GM12878 (cell line): Measurements from ENCODE around the gene RNF150. TPM values are rescaled to one million over a fixed set of nuclear protein-coding genes. Genes with fewer than 3 reads are reported as not detected.

Experiments
- ATAC-seq: fragments of 200-7000 bp; cut with Tn5 transposase; 3 replicates; pipeline ENCODE4 v1.9.1; 2020; ENCODE audit warnings: mild to moderate bottlenecking, moderate library complexity
- BruUV-seq: library from RNA; stranded (reverse); fragments of 400-500 nt; replicated peaks from 2 replicates; lab custom pipeline; 2021; lab: Mats Ljungman, UMichigan
- CTCF ChIA-PET: fragments of 300-600 bp; sonication (Branson Sonifier 250); formaldehyde crosslinking; extraction: SDS; loops from one replicate; lab custom pipeline; 2021; ENCODE audit warnings: inconsistent platforms; lab: Yijun Ruan, JAX
- POLR2A ChIA-PET: fragments of 350-600 bp; formaldehyde crosslinking; extraction: SDS; loops from one replicate; lab custom pipeline; 2021; ENCODE audit warnings: inconsistent platforms; lab: Charles Lee
- RAD21 ChIA-PET: fragments of 300-600 bp; sonication (Branson Sonifier 250); formaldehyde crosslinking; loops from one replicate; lab custom pipeline; 2023; ENCODE audit warnings: antibody characterized with exemption; ENCODE audit not compliant: unreplicated experiment; lab: Charles Lee
- SMC1A ChIA-PET: fragments of 300-600 bp; sonication (Branson Sonifier 250); formaldehyde crosslinking; loops from one replicate; lab custom pipeline; 2023; ENCODE audit not compliant: unreplicated experiment, uncharacterized antibody; lab: Charles Lee
- DNase-seq: peaks from one replicate; pipeline ENCODE4 v3.0.0-alpha.2; 2011; ENCODE audit warnings: low read depth, low spot score
- FAIRE-seq: peaks from 3 replicates; lab custom pipeline; 2011; peaks lifted over from hg19 to GRCh38; lab: Jason Lieb, UNC
- H2AFZ ChIP-seq: 2 replicates; pipeline ENCODE4 v1.6.0; 2011; ENCODE audit warnings: low read depth, low read length, control low read depth; ENCODE audit not compliant: control insufficient read depth
- H3K27ac ChIP-seq: 2 replicates; pipeline ENCODE4 v1.5.1; 2011; ENCODE audit warnings: control low read depth; ENCODE audit not compliant: control insufficient read depth, insufficient read depth
- H3K27me3 ChIP-seq, 2 experiments: replicated peaks in 1 of 2; 2 replicates each; pipeline versions ENCODE4 v1.6.0 to v1.6.1; 2011; ENCODE audit warnings: low read length in 1 of 2; ENCODE audit not compliant: control insufficient read depth in 2 of 2, insufficient read depth in 2 of 2
- H3K36me3 ChIP-seq, 2 experiments: 2 replicates each; pipeline ENCODE4 v1.5.1; 2011; ENCODE audit warnings: low read length in 1 of 2; ENCODE audit not compliant: control insufficient read depth in 2 of 2, insufficient read depth in 2 of 2
- H3K4me1 ChIP-seq: 2 replicates; pipeline ENCODE4 v1.6.1; 2011; ENCODE audit warnings: mild to moderate bottlenecking, low read length, moderate library complexity, mixed read lengths; ENCODE audit not compliant: control insufficient read depth, insufficient read depth
- H3K4me2 ChIP-seq: 2 replicates; pipeline ENCODE4 v1.6.0; 2011; ENCODE audit warnings: control low read depth; ENCODE audit not compliant: control insufficient read depth, insufficient read depth
- H3K4me3 ChIP-seq: fragments of 200-600 bp; sonication (generic); 2 replicates; pipeline ENCODE4 v1.5.1; 2016
- H3K79me2 ChIP-seq: 2 replicates; pipeline ENCODE4 v1.6.0; 2011; ENCODE audit warnings: low read length; ENCODE audit not compliant: control insufficient read depth, insufficient read depth
- H3K9ac ChIP-seq: 2 replicates; pipeline ENCODE4 v1.8.0; 2011; ENCODE audit warnings: low read length, control low read depth, mixed read lengths; ENCODE audit not compliant: control insufficient read depth, insufficient read depth
- H3K9me3 ChIP-seq: replicated peaks from 3 replicates; pipeline ENCODE4 v1.5.1; 2011; ENCODE audit warnings: mild to moderate bottlenecking, low read length; ENCODE audit not compliant: control insufficient read depth, insufficient read depth
- H4K20me1 ChIP-seq: 2 replicates; pipeline ENCODE4 v1.6.0; 2011; ENCODE audit not compliant: control insufficient read depth, insufficient read depth
- E2F4 ChIP-seq: IDR thresholded peaks from 2 replicates; pipeline ENCODE4 v1.6.1; 2012; ENCODE audit warnings: low read depth, low read length, improper control_type of control experiment
- KLF5 ChIP-seq: fragments of 450-650 bp; IDR thresholded peaks from 2 replicates; pipeline ENCODE4 v1.6.1; 2014; ENCODE audit warnings: mild to moderate bottlenecking; ENCODE audit not compliant: partially characterized antibody
- MTA2 ChIP-seq: fragments of 450-650 bp; IDR thresholded peaks from 2 replicates; pipeline ENCODE4 v1.6.1; 2016; ENCODE audit warnings: low read depth, mild to moderate bottlenecking, moderate library complexity
- RELB ChIP-seq: fragments of 450-650 bp; IDR thresholded peaks from 2 replicates; pipeline ENCODE4 v1.6.1; 2017; ENCODE audit warnings: low read depth, mild to moderate bottlenecking, moderate library complexity
- RFX5 ChIP-seq: IDR thresholded peaks from 2 replicates; pipeline ENCODE4 v1.6.1; 2011; ENCODE audit warnings: low read depth, low read length, improper control_type of control experiment
- SREBF2 ChIP-seq: IDR thresholded peaks from 2 replicates; pipeline ENCODE4 v1.6.1; 2012; ENCODE audit warnings: mild to moderate bottlenecking, low read length
- STAT1 ChIP-seq: fragments of 450-650 bp; conservative IDR thresholded peaks from 2 replicates; pipeline ENCODE4 v1.6.1; 2014; ENCODE audit warnings: antibody characterized with exemption, mild to moderate bottlenecking
- STAT3 ChIP-seq: IDR thresholded peaks from 2 replicates; pipeline ENCODE4 v1.6.1; 2011; ENCODE audit warnings: low read depth, low read length, improper control_type of control experiment
- TCF3 ChIP-seq: IDR thresholded peaks from 2 replicates; pipeline ENCODE4 v1.6.1; 2012; ENCODE audit warnings: low read depth, mild to moderate bottlenecking, low read length, borderline replicate concordance; ENCODE audit not compliant: insufficient read depth
- YBX1 ChIP-seq: fragments of 450-650 bp; IDR thresholded peaks from 2 replicates; pipeline ENCODE4 v1.6.1; 2016; ENCODE audit warnings: antibody characterized with exemption
- WGBS: methylation state at CpG from one replicate; pipeline ENCODE4 v1.1.6; 2016; ENCODE audit warnings: low lambda C conversion rate; ENCODE audit not compliant: insufficient replicate concordance, insufficient coverage; ENCODE audit errors: missing lambda C conversion rate; 5-methylcytosine and 5-hydroxymethylcytosine counted together
- in situ Hi-C: fragments of 300-500 bp; cut with MboI; formaldehyde crosslinking; loops from 9 replicates; pipeline ENCODE4 v1.14.3; 2018; ENCODE audit warnings: mixed read lengths
- intact Hi-C: fragments of 100-400 bp; cut with micrococcal nuclease; formaldehyde crosslinking; loops from one replicate; pipeline ENCODE4 v1.14.2; 2022; ENCODE audit not compliant: unreplicated experiment
- polyA plus RNA-seq, 11 experiments: library from polyadenylated mRNA; depleted of rRNA in 4 of 11; unstranded in 6 of 11; stranded (reverse) in 5 of 11; fragments of >200 nt; fragmentation: Nextera tagmentation in 4 of 11; fragmentation: Illumina TruSeq in 1 of 11; extraction: Ambion mirVana in 4 of 11; extraction: Trizol in 1 of 11; gene quantifications; 1 replicate in 1 of 11; 2 replicates in 10 of 11; pipeline versions ENCODE4 v1.2.1 to v1.2.3, GENCODE V29; 2011 to 2016; ENCODE audit warnings: inconsistent platforms in 2 of 11, missing spikeins in 2 of 11, low read depth in 1 of 11
- total RNA-seq, 4 experiments: library from RNA; depleted of rRNA in 3 of 4; stranded (reverse); fragments of >200 nt in 3 of 4; fragmentation: Illumina TruSeq in 1 of 4; extraction: Trizol in 1 of 4; gene quantifications; 2 replicates each; pipeline versions ENCODE4 v1.2.1 to v1.2.3, GENCODE V29; 2013 to 2021
- TF ChIP-seq, protein P1 (sequence below): IDR thresholded peaks from 2 replicates; pipeline ENCODE4 v1.6.1; 2011; ENCODE audit warnings: borderline replicate concordance, low read depth, mild to moderate bottlenecking, moderate library complexity, mixed read lengths, low read length; ENCODE audit not compliant: insufficient read depth; ENCODE audit errors: extremely low read length
- TF ChIP-seq, protein P2 (sequence below): IDR thresholded peaks from 2 replicates; pipeline ENCODE4 v1.6.1; 2012; ENCODE audit warnings: mild to moderate bottlenecking, low read depth, low read length

The RNF150 gene
- total and polyA plus RNA-seq, 10 of the 15 experiments (the other 5 are each of a cell fraction or from before 2014, with no cell fraction given): 0.01 to 2.3 (median 0.04) TPM; not detected in 6

DNA sequence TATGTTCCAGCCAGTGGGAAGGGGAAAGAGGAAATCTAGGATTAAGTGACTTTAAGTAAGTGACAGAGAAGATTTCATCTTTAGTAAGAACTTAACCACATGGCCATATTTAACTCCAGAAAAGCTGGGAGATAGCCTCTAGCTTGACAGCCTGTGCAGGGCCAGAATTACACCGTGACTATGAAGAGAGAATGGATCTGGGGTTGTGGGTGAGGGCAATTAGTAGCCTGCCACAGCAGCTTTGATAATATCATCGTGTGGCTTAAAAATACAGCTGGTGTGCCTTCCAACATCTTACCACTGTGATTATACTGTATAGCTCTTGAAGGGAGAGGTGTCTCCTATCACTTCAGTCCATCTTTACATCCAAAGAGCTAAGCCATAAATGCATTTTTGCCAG is 319.5 kb downstream of the RNF150 start (continued):
- TF ChIP-seq, protein P1, sequence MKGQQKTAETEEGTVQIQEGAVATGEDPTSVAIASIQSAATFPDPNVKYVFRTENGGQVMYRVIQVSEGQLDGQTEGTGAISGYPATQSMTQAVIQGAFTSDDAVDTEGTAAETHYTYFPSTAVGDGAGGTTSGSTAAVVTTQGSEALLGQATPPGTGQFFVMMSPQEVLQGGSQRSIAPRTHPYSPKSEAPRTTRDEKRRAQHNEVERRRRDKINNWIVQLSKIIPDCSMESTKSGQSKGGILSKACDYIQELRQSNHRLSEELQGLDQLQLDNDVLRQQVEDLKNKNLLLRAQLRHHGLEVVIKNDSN: no peak
- TF ChIP-seq, protein P2, sequence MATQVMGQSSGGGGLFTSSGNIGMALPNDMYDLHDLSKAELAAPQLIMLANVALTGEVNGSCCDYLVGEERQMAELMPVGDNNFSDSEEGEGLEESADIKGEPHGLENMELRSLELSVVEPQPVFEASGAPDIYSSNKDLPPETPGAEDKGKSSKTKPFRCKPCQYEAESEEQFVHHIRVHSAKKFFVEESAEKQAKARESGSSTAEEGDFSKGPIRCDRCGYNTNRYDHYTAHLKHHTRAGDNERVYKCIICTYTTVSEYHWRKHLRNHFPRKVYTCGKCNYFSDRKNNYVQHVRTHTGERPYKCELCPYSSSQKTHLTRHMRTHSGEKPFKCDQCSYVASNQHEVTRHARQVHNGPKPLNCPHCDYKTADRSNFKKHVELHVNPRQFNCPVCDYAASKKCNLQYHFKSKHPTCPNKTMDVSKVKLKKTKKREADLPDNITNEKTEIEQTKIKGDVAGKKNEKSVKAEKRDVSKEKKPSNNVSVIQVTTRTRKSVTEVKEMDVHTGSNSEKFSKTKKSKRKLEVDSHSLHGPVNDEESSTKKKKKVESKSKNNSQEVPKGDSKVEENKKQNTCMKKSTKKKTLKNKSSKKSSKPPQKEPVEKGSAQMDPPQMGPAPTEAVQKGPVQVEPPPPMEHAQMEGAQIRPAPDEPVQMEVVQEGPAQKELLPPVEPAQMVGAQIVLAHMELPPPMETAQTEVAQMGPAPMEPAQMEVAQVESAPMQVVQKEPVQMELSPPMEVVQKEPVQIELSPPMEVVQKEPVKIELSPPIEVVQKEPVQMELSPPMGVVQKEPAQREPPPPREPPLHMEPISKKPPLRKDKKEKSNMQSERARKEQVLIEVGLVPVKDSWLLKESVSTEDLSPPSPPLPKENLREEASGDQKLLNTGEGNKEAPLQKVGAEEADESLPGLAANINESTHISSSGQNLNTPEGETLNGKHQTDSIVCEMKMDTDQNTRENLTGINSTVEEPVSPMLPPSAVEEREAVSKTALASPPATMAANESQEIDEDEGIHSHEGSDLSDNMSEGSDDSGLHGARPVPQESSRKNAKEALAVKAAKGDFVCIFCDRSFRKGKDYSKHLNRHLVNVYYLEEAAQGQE: no peak
- TF ChIP-seq SREBF2: no peak

DNA sequence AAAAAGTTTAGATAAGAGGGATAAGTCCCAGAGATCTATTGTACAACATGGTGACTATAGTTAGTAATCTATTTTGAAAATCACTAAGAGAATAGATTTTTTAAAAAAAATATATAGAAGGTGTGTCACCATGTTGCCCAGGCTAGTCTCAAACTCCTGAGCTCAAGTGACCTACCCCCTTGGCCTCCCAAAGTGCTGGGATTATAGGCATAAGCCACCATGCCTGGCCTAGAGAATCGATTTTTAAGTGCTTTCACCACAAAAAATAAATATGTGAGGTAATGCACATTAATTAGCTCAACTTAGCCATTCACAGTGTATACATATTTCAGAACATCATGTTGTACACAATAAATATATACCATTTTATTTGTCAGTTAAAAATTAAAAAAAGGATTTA is 320.4 kb downstream of the RNF150 start:
- H3K36me3 ChIP-seq: no peaks in the 10 kb centered on the region
- in situ Hi-C loops: no loop called here
- RAD21 ChIA-PET: no interaction called here

More for the DNA sequence above, 320.4 kb downstream of the RNF150 start:
- Histone ChIP-seq H3K4me2 (no peak overlapping the region), H3K27me3 (no peaks in the 10 kb centered on the region), H4K20me1 (no peaks in the 10 kb centered on the region), H3K79me2 (no peaks in the 10 kb centered on the region), H2AFZ (no peak overlapping the region), H3K4me3 (no peak overlapping the region), H3K27ac (no peak overlapping the region), H3K9ac (no peak overlapping the region), H3K9me3 (no peaks in the 10 kb centered on the region), H3K4me1 (peaks cover 14% of the 10 kb centered on the region)
- DNase-seq: no peak
- SMC1A ChIA-PET: interaction anchor here (0.7 to 1.6 kb wide), 2 partner anchors 11 to 22 kb away, joined by 3 to 5 read pairs; no protein-coding TSS in a partner anchor
- FAIRE-seq: no peak
- CTCF ChIA-PET: interaction anchor here (0.6 kb wide), 1 partner anchor 317 kb away, joined by 3 read pairs; no protein-coding TSS in a partner anchor
- POLR2A ChIA-PET: no interaction called here
- intact Hi-C loops: no loop called here
- 0% methylated on average over 1 of the region's 1 CpG for WGBS
- TF ChIP-seq YBX1 (no peak), KLF5 (no peak), E2F4 (no peak), RELB (no peak), STAT3 (no peak), TCF3 (no peak), RFX5 (no peak), MTA2 (no peak), STAT1 (no peak)
- TF ChIP-seq, protein P1: no peak
- BruUV-seq: no TSS peak
- ATAC-seq: no peak
